ENCODE data around the gene TXNIP.

TXNIP gene

DNA sequence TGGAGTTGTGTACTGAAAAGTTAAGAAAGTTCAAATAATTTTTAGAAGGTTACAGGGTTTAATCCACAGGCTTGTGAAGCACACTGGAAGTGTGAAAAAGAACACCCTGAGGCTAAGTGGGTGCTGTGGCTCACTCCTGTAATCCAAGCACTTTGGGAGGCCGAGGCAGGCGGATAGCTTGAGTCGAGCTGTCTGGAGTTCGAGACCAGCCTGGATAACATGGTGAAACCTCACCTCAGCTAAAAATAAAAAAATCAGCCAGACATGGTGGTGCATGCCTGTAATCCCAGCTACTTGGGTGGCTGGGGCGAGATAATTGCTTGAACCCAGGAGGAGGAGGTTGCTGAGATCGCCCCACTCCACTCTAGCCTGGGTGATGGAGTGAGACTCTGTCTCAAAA is 9.8 kb downstream of the TXNIP start:
- TF ChIP-seq, protein P1, sequence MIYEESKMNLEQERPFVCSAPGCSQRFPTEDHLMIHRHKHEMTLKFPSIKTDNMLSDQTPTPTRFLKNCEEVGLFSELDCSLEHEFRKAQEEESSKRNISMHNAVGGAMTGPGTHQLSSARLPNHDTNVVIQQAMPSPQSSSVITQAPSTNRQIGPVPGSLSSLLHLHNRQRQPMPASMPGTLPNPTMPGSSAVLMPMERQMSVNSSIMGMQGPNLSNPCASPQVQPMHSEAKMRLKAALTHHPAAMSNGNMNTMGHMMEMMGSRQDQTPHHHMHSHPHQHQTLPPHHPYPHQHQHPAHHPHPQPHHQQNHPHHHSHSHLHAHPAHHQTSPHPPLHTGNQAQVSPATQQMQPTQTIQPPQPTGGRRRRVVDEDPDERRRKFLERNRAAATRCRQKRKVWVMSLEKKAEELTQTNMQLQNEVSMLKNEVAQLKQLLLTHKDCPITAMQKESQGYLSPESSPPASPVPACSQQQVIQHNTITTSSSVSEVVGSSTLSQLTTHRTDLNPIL (CRISPR knock-in tag; IDR thresholded peaks at IDR 0.05; ENCODE audit: low read depth) = no peak
- TF ChIP-seq, protein P2, sequence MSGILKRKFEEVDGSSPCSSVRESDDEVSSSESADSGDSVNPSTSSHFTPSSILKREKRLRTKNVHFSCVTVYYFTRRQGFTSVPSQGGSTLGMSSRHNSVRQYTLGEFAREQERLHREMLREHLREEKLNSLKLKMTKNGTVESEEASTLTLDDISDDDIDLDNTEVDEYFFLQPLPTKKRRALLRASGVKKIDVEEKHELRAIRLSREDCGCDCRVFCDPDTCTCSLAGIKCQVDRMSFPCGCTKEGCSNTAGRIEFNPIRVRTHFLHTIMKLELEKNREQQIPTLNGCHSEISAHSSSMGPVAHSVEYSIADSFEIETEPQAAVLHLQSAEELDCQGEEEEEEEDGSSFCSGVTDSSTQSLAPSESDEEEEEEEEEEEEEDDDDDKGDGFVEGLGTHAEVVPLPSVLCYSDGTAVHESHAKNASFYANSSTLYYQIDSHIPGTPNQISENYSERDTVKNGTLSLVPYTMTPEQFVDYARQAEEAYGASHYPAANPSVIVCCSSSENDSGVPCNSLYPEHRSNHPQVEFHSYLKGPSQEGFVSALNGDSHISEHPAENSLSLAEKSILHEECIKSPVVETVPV (CRISPR knock-in tag; IDR thresholded peaks at IDR 0.05) = no peak
- no peak for TF ChIP-seq TCF4 (CRISPR knock-in tag; IDR thresholded peaks at IDR 0.05; ENCODE audit: borderline replicate concordance)
- TF ChIP-seq ZNF70 (CRISPR knock-in tag; IDR thresholded peaks at IDR 0.05) = no peak
- no peak for TF ChIP-seq GLIS3 (CRISPR knock-in tag; IDR thresholded peaks at IDR 0.05)
- no peak for TF ChIP-seq CSDC2 (CRISPR knock-in tag; IDR thresholded peaks at IDR 0.05)
- TF ChIP-seq ZFP30 (CRISPR knock-in tag; IDR thresholded peaks at IDR 0.05) = no peak
- TF ChIP-seq RARB (CRISPR knock-in tag; IDR thresholded peaks at IDR 0.05) = no peak
- TF ChIP-seq OSR1 (CRISPR knock-in tag; IDR thresholded peaks at IDR 0.05) = no peak
- ATAC-seq = no peak

DNA sequence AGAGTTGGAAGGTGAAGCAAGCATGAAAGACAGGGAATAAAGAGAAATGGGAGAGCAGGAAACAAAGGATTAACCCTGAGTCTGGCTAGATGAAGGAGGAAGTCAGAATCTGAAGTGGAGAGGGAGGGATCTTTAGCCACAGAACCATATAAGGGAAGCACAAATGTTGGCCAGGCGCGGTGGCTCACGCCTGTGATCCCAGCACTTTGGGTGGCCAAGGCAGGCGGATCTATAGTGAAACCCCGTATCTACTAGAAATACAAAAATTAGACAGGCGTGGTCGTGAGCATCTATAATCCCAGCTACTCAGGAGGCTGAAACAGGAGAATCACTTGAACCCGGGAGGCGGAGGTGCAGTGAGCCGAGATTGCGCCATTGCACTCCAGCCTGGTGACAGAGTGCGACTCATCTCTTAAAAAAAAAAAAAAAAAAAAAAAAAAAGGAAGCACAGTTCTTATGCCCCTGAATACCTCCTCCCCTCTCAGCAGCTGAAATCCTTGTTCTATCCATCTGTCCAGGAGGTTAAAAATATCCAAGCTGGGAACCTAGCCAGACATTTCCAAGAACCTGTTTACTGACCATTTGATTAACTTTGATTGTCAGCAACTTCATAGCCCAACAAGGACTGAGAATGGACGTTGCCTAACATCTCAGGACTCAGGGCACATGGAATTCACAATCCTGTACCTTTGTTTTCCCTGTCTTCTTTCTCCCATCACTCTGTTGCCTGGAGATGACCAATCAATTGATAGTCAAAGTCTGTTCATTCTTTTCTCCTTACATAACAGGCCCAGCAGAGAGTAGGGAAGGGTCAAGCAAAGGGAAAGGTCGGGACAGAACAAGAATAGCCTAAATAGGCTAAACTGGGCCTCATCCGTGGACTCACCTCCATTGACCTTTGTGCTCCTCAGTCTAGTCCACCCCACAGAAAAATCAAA is 10.6 kb downstream of the TXNIP start:
- TF ChIP-seq PPARA (CRISPR knock-in tag; IDR thresholded peaks at IDR 0.05; ENCODE audit: borderline replicate concordance) = no peak
- TF ChIP-seq ZNF70 (CRISPR knock-in tag; IDR thresholded peaks at IDR 0.05) = peak; percentile 78; the same call in 1 of the 2 replicates
- peak; percentile 78 for ATAC-seq

DNA sequence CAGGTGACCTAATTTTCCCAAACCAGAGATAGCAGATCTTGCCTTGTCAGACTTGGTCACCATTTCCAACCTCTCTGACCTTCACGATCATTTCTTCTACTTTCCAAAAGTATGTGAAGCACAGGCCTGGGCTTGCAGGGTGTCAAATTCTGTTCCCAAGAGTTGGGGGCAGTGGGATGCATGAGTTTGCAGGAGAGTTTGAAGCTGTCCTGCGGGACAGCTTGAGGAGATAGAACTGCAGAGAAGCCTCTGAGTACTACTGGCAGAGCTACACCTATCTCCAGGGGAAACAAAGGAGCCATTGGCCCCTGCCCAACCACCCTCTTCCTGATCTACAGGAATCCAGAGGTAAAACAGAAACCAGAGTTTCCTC is 11.3 kb downstream of the TXNIP start:
- ATAC-seq = no peak; the same call in 1 of the 3 replicates
- TF ChIP-seq ESRRG (CRISPR knock-in tag; IDR thresholded peaks at IDR 0.05) = no peak
- no peak for TF ChIP-seq ZNF8 (CRISPR knock-in tag; IDR thresholded peaks at IDR 0.05)
- no peak for TF ChIP-seq TOX (CRISPR knock-in tag; IDR thresholded peaks at IDR 0.05; ENCODE audit: borderline replicate concordance)
- no peak for TF ChIP-seq OSR1 (CRISPR knock-in tag; IDR thresholded peaks at IDR 0.05)
- no peak for TF ChIP-seq ZNF565 (CRISPR knock-in tag; conservative IDR thresholded peaks at IDR 0.05; ENCODE audit: low read depth)
- TF ChIP-seq ARNTL (CRISPR knock-in tag; IDR thresholded peaks at IDR 0.05; ENCODE audit: borderline replicate concordance, low read depth) = no peak
- TF ChIP-seq ZFP3 (CRISPR knock-in tag; IDR thresholded peaks at IDR 0.05) = no peak
- no peak for TF ChIP-seq GLIS3 (CRISPR knock-in tag; IDR thresholded peaks at IDR 0.05)
- no peak for TF ChIP-seq ISL1 (CRISPR knock-in tag; IDR thresholded peaks at IDR 0.05)
- no peak for TF ChIP-seq SNAI2 (CRISPR knock-in tag; IDR thresholded peaks at IDR 0.05)
- TF ChIP-seq CSDC2 (CRISPR knock-in tag; IDR thresholded peaks at IDR 0.05) = no peak
- TF ChIP-seq PPARA (CRISPR knock-in tag; IDR thresholded peaks at IDR 0.05; ENCODE audit: borderline replicate concordance) = no peak
- TF ChIP-seq ZNF70 (CRISPR knock-in tag; IDR thresholded peaks at IDR 0.05) = no peak
- no peak for TF ChIP-seq TCF4 (CRISPR knock-in tag; IDR thresholded peaks at IDR 0.05; ENCODE audit: borderline replicate concordance)
- TF ChIP-seq BACH2 (CRISPR knock-in tag; IDR thresholded peaks at IDR 0.05; ENCODE audit: borderline replicate concordance) = no peak
- TF ChIP-seq, protein P2 (CRISPR knock-in tag; IDR thresholded peaks at IDR 0.05) = no peak
- TF ChIP-seq, protein P3, sequence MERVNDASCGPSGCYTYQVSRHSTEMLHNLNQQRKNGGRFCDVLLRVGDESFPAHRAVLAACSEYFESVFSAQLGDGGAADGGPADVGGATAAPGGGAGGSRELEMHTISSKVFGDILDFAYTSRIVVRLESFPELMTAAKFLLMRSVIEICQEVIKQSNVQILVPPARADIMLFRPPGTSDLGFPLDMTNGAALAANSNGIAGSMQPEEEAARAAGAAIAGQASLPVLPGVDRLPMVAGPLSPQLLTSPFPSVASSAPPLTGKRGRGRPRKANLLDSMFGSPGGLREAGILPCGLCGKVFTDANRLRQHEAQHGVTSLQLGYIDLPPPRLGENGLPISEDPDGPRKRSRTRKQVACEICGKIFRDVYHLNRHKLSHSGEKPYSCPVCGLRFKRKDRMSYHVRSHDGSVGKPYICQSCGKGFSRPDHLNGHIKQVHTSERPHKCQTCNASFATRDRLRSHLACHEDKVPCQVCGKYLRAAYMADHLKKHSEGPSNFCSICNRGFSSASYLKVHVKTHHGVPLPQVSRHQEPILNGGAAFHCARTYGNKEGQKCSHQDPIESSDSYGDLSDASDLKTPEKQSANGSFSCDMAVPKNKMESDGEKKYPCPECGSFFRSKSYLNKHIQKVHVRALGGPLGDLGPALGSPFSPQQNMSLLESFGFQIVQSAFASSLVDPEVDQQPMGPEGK (CRISPR knock-in tag; IDR thresholded peaks at IDR 0.05; ENCODE audit: borderline replicate concordance) = no peak
- TF ChIP-seq, protein P4, sequence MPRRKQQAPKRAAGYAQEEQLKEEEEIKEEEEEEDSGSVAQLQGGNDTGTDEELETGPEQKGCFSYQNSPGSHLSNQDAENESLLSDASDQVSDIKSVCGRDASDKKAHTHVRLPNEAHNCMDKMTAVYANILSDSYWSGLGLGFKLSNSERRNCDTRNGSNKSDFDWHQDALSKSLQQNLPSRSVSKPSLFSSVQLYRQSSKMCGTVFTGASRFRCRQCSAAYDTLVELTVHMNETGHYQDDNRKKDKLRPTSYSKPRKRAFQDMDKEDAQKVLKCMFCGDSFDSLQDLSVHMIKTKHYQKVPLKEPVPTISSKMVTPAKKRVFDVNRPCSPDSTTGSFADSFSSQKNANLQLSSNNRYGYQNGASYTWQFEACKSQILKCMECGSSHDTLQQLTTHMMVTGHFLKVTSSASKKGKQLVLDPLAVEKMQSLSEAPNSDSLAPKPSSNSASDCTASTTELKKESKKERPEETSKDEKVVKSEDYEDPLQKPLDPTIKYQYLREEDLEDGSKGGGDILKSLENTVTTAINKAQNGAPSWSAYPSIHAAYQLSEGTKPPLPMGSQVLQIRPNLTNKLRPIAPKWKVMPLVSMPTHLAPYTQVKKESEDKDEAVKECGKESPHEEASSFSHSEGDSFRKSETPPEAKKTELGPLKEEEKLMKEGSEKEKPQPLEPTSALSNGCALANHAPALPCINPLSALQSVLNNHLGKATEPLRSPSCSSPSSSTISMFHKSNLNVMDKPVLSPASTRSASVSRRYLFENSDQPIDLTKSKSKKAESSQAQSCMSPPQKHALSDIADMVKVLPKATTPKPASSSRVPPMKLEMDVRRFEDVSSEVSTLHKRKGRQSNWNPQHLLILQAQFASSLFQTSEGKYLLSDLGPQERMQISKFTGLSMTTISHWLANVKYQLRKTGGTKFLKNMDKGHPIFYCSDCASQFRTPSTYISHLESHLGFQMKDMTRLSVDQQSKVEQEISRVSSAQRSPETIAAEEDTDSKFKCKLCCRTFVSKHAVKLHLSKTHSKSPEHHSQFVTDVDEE (CRISPR knock-in tag; IDR thresholded peaks at IDR 0.05) = no peak
- no peak for TF ChIP-seq ZC3H10 (CRISPR knock-in tag; IDR thresholded peaks at IDR 0.05)

All from SK-N-SH treated with all-trans-retinoic acid at 6 μM for 48 hours (cell line).